H1 (cell line): ENCODE results near the gene LRRTM4. TPM values are rescaled to one million over a fixed set of nuclear protein-coding genes. Genes with fewer than 3 reads are reported as not detected.

Source experiments
- POLR2AphosphoS5 ChIP-seq: IDR thresholded peaks from 2 replicates; pipeline ENCODE4 v1.6.1; 2011; ENCODE audit warnings: low read depth, low read length
- POU5F1 ChIP-seq: IDR thresholded peaks from 2 replicates; pipeline ENCODE4 v1.6.1; 2011; ENCODE audit warnings: low read depth, mild to moderate bottlenecking, low read length, moderate library complexity
- SIX5 ChIP-seq: IDR thresholded peaks from 2 replicates; pipeline ENCODE4 v1.6.1; 2011; ENCODE audit warnings: mild to moderate bottlenecking, low read depth, low read length
- polyA plus RNA-seq, 7 experiments: library from polyadenylated mRNA; depleted of rRNA in 3 of 7; stranded (reverse) in 5 of 7; unstranded in 2 of 7; fragments of >200 nt in 5 of 7; fragments of 200-250 nt in 2 of 7; gene quantifications; 1 replicate in 5 of 7; 2 replicates in 1 of 7; 4 replicates in 1 of 7; pipeline versions ENCODE4 v1.2.1 to v1.2.3, GENCODE V29; 2011 to 2013; ENCODE audit warnings: missing spikeins in 2 of 7, mixed read lengths in 2 of 7
- total RNA-seq: library from RNA; stranded (reverse); fragmentation: NEBNext Ultra II Directional; extraction: Animal tissue kit (Norgen Biotek cat#: 25700); gene quantifications from 2 replicates; pipeline ENCODE4 v1.2.1, GENCODE V29; 2021
- TF ChIP-seq, protein P1 (sequence below): IDR thresholded peaks from 2 replicates; pipeline ENCODE4 v1.6.1; 2011; ENCODE audit warnings: low read depth, mild to moderate bottlenecking, low read length; ENCODE audit not compliant: insufficient read depth
- TF ChIP-seq, protein P2 (sequence below): fragments of 300-600 bp; sonication (generic); IDR thresholded peaks from 2 replicates; pipeline ENCODE4 v1.7.1; 2012; ENCODE audit warnings: low read length, moderate library complexity, mild to moderate bottlenecking, inconsistent platforms; ENCODE audit not compliant: insufficient replicate concordance

Gene LRRTM4
- total and polyA plus RNA-seq, 2 of the 8 experiments (the other 6 are each of a cell fraction or from before 2014, with no cell fraction given), result 3.6 to 9.5 TPM

DNA sequence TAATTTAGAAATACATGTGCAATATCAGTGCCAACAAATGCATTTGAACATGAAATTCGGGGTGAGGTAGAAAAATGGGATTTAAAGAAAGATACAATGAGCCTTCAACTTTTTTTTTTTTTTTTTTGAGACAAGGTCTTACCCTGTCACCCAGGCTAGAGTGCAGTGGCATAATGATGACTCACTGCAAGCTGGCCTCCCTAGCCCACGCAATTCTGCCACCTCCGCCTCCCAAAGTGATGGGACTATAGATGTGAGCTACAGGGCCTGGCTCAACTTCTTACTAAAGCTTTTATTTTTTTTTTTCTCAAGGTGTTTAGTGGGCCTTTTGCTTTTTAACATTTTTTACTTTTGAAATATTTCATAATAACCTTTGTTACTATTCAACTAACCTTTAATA, 365.6 kb downstream of the LRRTM4 start (continued):
- TF ChIP-seq, protein P1, sequence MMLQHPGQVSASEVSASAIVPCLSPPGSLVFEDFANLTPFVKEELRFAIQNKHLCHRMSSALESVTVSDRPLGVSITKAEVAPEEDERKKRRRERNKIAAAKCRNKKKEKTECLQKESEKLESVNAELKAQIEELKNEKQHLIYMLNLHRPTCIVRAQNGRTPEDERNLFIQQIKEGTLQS, result no peak
- TF ChIP-seq POU5F1, result no peak
- no peak for TF ChIP-seq SIX5
- TF ChIP-seq POLR2AphosphoS5, result no peak
- TF ChIP-seq, protein P2, sequence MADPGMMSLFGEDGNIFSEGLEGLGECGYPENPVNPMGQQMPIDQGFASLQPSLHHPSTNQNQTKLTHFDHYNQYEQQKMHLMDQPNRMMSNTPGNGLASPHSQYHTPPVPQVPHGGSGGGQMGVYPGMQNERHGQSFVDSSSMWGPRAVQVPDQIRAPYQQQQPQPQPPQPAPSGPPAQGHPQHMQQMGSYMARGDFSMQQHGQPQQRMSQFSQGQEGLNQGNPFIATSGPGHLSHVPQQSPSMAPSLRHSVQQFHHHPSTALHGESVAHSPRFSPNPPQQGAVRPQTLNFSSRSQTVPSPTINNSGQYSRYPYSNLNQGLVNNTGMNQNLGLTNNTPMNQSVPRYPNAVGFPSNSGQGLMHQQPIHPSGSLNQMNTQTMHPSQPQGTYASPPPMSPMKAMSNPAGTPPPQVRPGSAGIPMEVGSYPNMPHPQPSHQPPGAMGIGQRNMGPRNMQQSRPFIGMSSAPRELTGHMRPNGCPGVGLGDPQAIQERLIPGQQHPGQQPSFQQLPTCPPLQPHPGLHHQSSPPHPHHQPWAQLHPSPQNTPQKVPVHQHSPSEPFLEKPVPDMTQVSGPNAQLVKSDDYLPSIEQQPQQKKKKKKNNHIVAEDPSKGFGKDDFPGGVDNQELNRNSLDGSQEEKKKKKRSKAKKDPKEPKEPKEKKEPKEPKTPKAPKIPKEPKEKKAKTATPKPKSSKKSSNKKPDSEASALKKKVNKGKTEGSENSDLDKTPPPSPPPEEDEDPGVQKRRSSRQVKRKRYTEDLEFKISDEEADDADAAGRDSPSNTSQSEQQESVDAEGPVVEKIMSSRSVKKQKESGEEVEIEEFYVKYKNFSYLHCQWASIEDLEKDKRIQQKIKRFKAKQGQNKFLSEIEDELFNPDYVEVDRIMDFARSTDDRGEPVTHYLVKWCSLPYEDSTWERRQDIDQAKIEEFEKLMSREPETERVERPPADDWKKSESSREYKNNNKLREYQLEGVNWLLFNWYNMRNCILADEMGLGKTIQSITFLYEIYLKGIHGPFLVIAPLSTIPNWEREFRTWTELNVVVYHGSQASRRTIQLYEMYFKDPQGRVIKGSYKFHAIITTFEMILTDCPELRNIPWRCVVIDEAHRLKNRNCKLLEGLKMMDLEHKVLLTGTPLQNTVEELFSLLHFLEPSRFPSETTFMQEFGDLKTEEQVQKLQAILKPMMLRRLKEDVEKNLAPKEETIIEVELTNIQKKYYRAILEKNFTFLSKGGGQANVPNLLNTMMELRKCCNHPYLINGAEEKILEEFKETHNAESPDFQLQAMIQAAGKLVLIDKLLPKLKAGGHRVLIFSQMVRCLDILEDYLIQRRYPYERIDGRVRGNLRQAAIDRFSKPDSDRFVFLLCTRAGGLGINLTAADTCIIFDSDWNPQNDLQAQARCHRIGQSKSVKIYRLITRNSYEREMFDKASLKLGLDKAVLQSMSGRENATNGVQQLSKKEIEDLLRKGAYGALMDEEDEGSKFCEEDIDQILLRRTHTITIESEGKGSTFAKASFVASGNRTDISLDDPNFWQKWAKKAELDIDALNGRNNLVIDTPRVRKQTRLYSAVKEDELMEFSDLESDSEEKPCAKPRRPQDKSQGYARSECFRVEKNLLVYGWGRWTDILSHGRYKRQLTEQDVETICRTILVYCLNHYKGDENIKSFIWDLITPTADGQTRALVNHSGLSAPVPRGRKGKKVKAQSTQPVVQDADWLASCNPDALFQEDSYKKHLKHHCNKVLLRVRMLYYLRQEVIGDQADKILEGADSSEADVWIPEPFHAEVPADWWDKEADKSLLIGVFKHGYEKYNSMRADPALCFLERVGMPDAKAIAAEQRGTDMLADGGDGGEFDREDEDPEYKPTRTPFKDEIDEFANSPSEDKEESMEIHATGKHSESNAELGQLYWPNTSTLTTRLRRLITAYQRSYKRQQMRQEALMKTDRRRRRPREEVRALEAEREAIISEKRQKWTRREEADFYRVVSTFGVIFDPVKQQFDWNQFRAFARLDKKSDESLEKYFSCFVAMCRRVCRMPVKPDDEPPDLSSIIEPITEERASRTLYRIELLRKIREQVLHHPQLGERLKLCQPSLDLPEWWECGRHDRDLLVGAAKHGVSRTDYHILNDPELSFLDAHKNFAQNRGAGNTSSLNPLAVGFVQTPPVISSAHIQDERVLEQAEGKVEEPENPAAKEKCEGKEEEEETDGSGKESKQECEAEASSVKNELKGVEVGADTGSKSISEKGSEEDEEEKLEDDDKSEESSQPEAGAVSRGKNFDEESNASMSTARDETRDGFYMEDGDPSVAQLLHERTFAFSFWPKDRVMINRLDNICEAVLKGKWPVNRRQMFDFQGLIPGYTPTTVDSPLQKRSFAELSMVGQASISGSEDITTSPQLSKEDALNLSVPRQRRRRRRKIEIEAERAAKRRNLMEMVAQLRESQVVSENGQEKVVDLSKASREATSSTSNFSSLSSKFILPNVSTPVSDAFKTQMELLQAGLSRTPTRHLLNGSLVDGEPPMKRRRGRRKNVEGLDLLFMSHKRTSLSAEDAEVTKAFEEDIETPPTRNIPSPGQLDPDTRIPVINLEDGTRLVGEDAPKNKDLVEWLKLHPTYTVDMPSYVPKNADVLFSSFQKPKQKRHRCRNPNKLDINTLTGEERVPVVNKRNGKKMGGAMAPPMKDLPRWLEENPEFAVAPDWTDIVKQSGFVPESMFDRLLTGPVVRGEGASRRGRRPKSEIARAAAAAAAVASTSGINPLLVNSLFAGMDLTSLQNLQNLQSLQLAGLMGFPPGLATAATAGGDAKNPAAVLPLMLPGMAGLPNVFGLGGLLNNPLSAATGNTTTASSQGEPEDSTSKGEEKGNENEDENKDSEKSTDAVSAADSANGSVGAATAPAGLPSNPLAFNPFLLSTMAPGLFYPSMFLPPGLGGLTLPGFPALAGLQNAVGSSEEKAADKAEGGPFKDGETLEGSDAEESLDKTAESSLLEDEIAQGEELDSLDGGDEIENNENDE, result no peak
- TF ChIP-seq, all 59 proteins: peak for 0
